ENCODE measurements around the gene PARP14.
A peak's percentile ranks its signal among the peaks of the same experiment; 100 is the strongest.
"Not testable (repeated sequence)": the region's sequence is repeated elsewhere in the genome, so short reads cannot be mapped to it uniquely, and the experiment has no call there.

Gene PARP14

GRCh38 chr3:122727294-122727693, 46.7 kb downstream of the PARP14 start:
- DNase-seq = no peak

- no peak for DNase-seq
Measured at GRCh38 chr3:122727766-122728165, 47.1 kb downstream of the PARP14 start.

- DNase-seq = no peak
Measured at GRCh38 chr3:122728186-122728585, 47.5 kb downstream of the PARP14 start.

- DNase-seq = no peak
Measured at GRCh38 chr3:122728756-122729514, 48.3 kb downstream of the PARP14 start.

GRCh38 chr3:122730240-122730639, 49.6 kb downstream of the PARP14 start:
- DNase-seq = no peak

GRCh38 chr3:122732682-122733525, 52.3 kb downstream of the PARP14 start:
- not testable (repeated sequence) for DNase-seq

GRCh38 chr3:122739172-122739571, 58.5 kb downstream of the PARP14 start:
- no peak for DNase-seq

GRCh38 chr3:122742234-122742633, 61.6 kb downstream of the PARP14 start:
- DNase-seq = no peak

- no peak for DNase-seq
Measured at GRCh38 chr3:122743581-122744120, 63.0 kb downstream of the PARP14 start.

- DNase-seq = no peak
Measured at GRCh38 chr3:122745369-122746021, 64.9 kb downstream of the PARP14 start.

GRCh38 chr3:122747295-122747694, 66.7 kb downstream of the PARP14 start:
- DNase-seq = not testable (repeated sequence)

- DNase-seq = no peak
Measured at GRCh38 chr3:122748347-122748746, 67.7 kb downstream of the PARP14 start.

GRCh38 chr3:122754929-122755328, 74.3 kb downstream of the PARP14 start:
- DNase-seq = peak in 2 of 5 experiments; percentile 6 to 65

GRCh38 chr3:122755491-122755890, 74.9 kb downstream of the PARP14 start:
- DNase-seq = no peak

- no peak for DNase-seq
Measured at GRCh38 chr3:122758877-122759560, 78.4 kb downstream of the PARP14 start.

- DNase-seq = no peak
Measured at GRCh38 chr3:122760453-122761271, 80.0 kb downstream of the PARP14 start.

- no peak for DNase-seq
Measured at GRCh38 chr3:122766430-122766829, 85.8 kb downstream of the PARP14 start.

GRCh38 chr3:122767540-122768372, 87.1 kb downstream of the PARP14 start:
- no peak for DNase-seq

- no peak for DNase-seq
Measured at GRCh38 chr3:122770521-122771202, 90.0 kb downstream of the PARP14 start.

- no peak for DNase-seq
Measured at GRCh38 chr3:122772827-122773226, 92.2 kb downstream of the PARP14 start.
